HT1080 (cell line): Measurements from ENCODE around the gene PPIB. TPM values are rescaled to one million over a fixed set of nuclear protein-coding genes. Genes with fewer than 3 reads are reported as not detected.

Source experiments
- DNase-seq: peaks from one replicate; pipeline ENCODE4 v3.0.0-alpha.2; 2015; ENCODE audit warnings: low read depth
- total RNA-seq: library from RNA; depleted of rRNA; stranded (reverse); fragments of >200 nt; shearing (Covaris generic); gene quantifications from 2 replicates; pipeline ENCODE4 v1.2.3, GENCODE V29; 2014

The PPIB gene
- total RNA-seq, 1 experiment from 2014 or later = 499 TPM

GRCh38 chr15:64158363-64159134, 4.3 kb downstream of the PPIB start:
- DNase-seq = no peak

DNA sequence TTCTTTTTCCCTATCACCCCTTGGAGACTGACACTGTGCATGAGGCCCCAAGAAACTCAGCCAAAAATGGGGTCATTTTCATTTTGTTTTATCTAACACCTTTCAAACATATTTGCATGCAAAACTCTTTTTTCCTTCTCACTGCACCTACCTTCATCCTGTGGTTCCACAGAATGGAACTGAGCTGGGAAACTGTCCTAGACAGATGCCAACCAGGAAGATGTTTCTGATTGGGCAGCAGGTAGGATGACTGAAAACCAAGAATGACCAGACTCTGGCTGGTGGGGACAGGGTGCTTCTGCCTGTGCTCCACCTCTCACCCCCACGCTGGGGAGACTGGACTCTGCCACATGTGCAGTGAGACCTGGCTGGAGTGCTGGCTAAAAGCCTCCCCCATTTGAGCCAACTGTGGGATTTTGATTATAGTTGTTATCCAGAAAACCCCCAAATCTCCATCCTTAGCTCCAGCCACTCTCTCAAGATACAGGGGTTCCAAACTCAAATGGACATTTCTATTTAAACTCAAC, 5.2 kb downstream of the PPIB start:
- DNase-seq = no peak

DNA sequence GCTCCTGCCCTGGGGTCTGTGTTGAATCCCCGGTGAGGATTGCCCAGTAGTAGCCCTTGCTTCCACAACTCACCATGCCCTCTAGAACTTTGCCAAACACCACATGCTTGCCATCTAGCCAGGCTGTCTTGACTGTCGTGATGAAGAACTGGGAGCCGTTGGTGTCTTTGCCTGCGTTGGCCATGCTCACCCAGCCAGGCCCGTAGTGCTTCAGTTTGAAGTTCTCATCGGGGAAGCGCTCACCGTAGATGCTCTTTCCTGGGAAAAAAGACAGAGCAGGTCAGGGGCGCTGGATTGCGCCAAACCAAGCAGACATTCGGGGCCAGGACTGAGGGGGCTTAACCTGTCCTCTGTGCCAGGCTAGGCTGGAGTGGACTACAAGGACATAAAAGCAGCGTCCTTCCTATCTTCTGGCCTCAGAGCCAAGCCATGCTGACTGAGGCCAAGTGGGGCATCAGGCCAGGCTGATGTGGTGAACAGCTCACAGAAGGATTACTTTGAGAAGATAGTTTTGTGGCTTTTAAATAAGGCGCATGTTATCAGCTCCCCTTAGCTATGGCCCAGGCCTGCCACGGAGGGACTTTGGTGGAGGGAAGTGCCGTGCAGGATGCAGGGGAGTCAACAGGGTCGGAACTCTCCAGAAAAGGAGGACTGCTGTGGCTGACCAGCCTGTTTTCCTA, 6.0 kb downstream of the PPIB start:
- DNase-seq = no peak

DNA sequence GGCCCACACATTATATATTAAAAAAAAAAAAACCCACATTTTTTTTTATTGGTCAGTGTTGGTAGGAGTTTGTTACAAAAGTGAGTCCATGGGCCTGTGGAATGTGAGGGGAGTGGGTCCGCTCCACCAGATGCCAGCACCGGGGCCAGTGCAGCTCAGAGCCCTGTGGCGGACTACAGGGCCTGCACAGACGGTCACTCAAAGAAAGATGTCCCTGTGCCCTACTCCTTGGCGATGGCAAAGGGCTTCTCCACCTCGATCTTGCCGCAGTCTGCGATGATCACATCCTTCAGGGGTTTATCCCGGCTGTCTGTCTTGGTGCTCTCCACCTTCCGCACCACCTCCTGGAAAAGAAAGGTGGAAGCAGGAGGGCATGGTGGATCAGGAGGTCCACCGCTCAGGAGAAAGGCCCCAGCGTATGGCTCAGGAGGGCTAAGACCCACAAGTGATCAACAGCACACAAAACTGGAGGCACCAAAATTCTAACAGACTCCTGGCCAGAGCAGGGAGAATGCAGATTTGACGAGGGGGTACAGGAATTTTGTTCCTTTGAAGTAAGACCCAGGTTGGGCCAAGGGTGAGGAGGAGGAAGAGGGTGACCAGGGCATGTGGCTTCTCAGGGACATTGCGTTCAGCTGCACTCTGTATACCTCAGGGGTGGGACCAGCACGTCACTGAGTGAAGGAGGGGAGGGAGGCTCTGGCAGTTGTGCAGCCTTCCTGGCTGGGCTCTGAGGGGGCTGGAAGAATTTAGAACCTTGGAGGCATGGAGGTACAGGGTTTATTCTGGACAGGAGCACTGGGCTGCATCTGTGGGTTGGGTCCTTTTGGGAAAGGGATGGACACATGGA, 6.8 kb downstream of the PPIB start:
- DNase-seq = no peak

GRCh38 chr15:64153480-64154367, 9.1 kb downstream of the PPIB start:
- DNase-seq = peak; percentile 80

GRCh38 chr15:64152507-64153387, 10.1 kb downstream of the PPIB start:
- DNase-seq = no peak

DNA sequence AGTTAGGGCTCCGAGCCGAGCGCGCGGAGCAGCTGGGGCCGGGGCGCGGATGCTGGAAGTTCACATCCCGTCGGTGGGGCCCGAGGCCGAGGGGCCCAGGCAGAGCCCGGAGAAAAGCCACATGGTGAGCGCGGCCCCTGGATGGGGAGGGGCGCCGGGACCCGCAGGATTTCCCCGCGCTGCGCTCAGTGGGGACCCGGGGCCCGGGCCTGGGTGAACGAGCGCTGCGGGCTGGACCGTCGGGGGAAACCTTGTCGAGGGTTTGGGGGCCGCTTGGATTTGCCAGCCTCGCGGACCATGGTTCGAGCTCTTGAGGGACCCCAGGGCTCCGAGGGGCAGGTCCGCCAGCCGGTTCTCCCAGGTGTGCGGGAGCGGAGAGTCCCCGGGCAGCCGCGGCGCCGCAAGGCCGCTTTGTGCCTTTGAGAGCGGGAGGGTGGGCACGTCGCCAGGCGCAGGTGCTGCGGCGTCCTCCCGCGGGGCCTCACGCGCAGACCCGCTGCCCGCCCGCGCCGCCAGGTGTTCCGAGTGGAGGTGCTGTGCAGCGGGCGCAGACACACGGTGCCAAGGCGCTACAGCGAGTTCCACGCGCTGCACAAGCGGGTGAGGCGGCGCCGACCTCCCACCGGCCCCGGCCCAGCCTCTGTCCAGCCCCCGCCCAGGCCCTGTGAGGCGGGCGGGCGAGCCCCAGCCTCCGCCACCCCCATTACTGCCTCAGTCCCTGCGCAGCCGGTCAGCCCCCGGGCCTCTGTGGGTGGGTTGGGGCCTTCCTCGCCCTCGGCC, 10.9 kb downstream of the PPIB start, which contains the start of gene SNX22:
Gene SNX22, plus strand, starts transcription at position 5 of the 780 bp plus-strand sequence. Its CDS starts 45 bp downstream, at position 50.
- no peak for DNase-seq

- no peak for DNase-seq
Measured at GRCh38 chr15:64149893-64150578, 12.8 kb downstream of the PPIB start.

DNA sequence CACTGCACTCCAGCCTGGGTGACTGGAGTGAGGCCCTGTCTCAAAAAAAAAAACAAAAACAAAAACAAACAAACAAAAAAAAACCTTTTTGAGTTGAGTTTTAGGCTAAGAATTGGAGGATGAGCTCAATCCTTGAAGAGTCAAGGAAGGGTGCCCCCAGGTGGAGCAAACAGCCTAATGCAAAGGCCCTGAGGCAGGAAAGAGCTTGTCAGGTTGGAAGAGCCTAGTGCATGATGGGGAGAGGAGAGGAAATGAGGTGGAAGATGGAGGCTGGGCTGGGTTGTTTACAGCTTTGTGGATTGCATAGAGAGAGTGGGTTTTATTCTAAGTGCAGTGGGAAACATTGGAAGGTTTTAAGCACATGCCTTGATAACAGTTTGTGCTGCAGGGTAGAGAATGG, 13.4 kb downstream of the PPIB start:
- peak; percentile 49 for DNase-seq

GRCh38 chr15:64148581-64148980, 14.2 kb downstream of the PPIB start:
- DNase-seq = no peak

GRCh38 chr15:64148168-64148567, 14.7 kb downstream of the PPIB start:
- no peak for DNase-seq

DNA sequence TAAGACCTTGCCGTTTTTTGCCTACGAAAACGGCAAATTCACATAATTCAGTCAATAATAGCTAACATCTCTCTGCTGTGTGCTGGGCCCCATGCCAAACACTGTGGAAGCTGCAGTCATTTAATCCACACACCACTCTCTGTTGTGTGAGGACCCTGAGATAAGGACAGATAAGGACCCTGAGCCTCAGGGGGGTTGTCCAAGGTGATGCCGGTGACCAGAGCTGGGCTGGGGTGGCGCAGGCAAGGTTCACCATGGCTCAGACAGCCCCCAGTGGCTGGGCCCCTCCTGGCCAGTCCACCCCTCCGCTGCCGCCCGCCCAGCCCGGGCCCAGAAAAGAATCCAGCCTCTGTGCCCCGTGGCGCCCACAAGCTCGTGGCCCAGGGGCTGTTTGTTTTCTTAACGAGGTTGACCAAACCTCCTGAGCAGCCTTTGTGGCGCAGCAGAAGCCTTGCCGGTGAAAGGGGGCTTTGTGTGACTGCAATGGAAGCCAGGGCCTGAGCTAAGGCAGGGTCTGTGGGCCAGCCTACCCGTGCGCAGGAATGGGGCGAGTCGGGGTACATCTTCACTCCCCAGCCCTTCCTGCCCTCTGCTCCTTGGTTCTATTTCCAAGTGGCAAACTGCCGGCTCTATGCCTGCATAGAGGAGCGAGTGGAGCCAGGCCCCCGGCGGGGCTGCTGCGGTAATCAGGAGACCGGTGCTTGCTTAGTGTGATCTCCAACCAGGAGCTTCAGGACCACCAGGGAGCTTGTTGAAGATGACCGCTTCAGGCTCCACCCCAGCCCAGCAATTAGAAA, 15.7 kb downstream of the PPIB start:
- no peak for DNase-seq

GRCh38 chr15:64146520-64146884, 16.3 kb downstream of the PPIB start:
- no peak for DNase-seq

GRCh38 chr15:64146041-64146440, 16.8 kb downstream of the PPIB start:
- no peak for DNase-seq

DNA sequence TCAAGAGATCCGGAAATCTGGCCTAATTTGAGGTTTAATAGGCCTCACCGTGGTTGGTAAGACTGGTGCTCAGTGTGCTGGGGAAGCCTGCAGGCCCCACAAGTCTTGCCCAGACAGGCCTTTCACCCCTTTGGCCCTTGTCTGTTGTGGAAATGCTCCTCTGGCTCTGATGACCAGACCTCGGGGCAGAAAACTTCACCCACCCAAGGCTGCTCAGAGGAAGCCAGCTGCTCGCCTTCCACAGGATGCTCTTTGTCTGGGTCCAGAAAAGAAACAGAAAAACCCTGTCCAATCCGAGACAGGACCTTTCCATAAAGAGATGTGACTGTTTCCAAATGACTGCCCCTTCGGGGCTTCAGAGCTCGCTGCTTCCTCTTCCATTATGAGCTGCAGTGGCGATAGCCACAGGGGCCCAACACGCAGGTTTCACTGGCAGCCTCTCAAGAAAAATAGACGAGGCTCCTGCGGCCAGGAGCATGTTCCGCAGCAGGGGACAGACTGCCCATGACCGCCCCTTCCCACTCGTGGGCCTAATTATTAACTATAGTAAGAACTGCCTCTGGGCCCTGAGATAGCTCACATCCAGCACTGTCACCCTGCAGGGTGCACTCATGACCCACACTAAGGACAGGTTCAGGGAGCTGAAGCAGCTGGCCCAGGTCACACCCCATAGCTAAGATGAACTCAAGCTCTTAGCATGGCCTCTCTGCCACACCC, 18.1 kb downstream of the PPIB start:
- DNase-seq = no peak

GRCh38 chr15:64144192-64144564, 18.6 kb downstream of the PPIB start:
- DNase-seq = no peak

- DNase-seq = no peak
Measured at GRCh38 chr15:64143276-64143675, 19.5 kb downstream of the PPIB start.
